K562 (cell line): Measurements from ENCODE around the gene ZCCHC9.

Source experiments
- MEF2A ChIP-seq: IDR thresholded peaks from 2 replicates; pipeline ENCODE4 v1.6.1; 2011; ENCODE audit warnings: low read depth, mild to moderate bottlenecking, low read length, moderate library complexity; ENCODE audit not compliant: control insufficient read depth
- SMAD3 ChIP-seq: fragments of 450-650 bp; formaldehyde crosslinking; conservative IDR thresholded peaks from 2 replicates; pipeline ENCODE4 v1.4.0; 2020; ENCODE audit warnings: mild to moderate bottlenecking
- TF ChIP-seq, protein P1 (sequence below): fragments of 250-450 bp; sonication (Bioruptor Pico); IDR thresholded peaks from 2 replicates; pipeline ENCODE4 v1.5.0; 2020; ENCODE audit warnings: mild to moderate bottlenecking

DNA sequence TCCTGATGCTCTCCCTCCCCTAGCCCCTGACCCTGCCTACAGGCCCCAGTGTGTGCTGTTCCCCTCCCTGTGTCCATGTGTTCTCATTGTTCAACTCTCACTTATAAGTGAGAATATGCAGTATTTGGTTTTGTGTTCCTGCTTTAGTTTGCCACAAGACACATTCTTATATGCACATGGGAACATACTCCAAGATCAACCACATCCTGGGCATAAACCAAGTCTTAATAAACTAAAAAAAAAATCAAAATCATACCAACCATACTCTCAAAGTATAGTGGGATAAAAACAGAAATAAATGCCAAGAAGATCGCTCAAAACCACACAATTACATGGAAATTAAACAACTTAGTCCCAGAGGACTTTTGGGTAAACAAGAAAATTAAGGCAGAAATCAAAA, 11.2 kb upstream of the ZCCHC9 start:
- TF ChIP-seq, protein P1, sequence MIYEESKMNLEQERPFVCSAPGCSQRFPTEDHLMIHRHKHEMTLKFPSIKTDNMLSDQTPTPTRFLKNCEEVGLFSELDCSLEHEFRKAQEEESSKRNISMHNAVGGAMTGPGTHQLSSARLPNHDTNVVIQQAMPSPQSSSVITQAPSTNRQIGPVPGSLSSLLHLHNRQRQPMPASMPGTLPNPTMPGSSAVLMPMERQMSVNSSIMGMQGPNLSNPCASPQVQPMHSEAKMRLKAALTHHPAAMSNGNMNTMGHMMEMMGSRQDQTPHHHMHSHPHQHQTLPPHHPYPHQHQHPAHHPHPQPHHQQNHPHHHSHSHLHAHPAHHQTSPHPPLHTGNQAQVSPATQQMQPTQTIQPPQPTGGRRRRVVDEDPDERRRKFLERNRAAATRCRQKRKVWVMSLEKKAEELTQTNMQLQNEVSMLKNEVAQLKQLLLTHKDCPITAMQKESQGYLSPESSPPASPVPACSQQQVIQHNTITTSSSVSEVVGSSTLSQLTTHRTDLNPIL (CRISPR knock-in tag): no peak
- TF ChIP-seq SMAD3 (CRISPR knock-in tag) (no peak), MEF2A (no peak)
